HEK293T (cell line): Measurements from ENCODE around the gene HDAC9.

Experiments used
- CTCF ChIA-PET: fragments of 350-600 bp; formaldehyde crosslinking; extraction: SDS; loops from one replicate; lab custom pipeline; 2021; ENCODE audit warnings: antibody characterized with exemption, inconsistent platforms; lab: Yijun Ruan, JAX
- POLR2A ChIA-PET: fragments of 350-600 bp; formaldehyde crosslinking; extraction: SDS; loops from one replicate; lab custom pipeline; 2020; ENCODE audit warnings: antibody characterized with exemption, inconsistent platforms; lab: Yijun Ruan, JAX
- DNase-seq: peaks from one replicate; pipeline ENCODE4 v3.0.0; 2012; ENCODE audit warnings: mixed read lengths; ENCODE audit errors: extremely low spot score
- ARNT ChIP-seq: fragments of 450-650 bp; IDR thresholded peaks from 2 replicates; pipeline ENCODE4 v1.6.1; 2017; ENCODE audit warnings: mild to moderate bottlenecking
- BHLHE40 ChIP-seq: fragments of 450-650 bp; IDR thresholded peaks from 2 replicates; pipeline ENCODE4 v1.6.1; 2016; ENCODE audit warnings: mild to moderate bottlenecking, moderate library complexity, borderline replicate concordance
- CTBP1 ChIP-seq: fragments of 450-650 bp; IDR thresholded peaks from 2 replicates; pipeline ENCODE4 v1.6.1; 2016; ENCODE audit warnings: borderline replicate concordance
- ELF4 ChIP-seq: fragments of 450-650 bp; IDR thresholded peaks from 2 replicates; pipeline ENCODE4 v1.6.1; 2017; ENCODE audit warnings: antibody characterized with exemption
- FOXA1 ChIP-seq: fragments of 450-650 bp; IDR thresholded peaks from 2 replicates; pipeline ENCODE4 v1.6.1; 2016; ENCODE audit warnings: mild to moderate bottlenecking
- FOXK2 ChIP-seq: fragments of 450-650 bp; IDR thresholded peaks from 2 replicates; pipeline ENCODE4 v1.6.1; 2016; ENCODE audit warnings: mild to moderate bottlenecking
- FOXM1 ChIP-seq: fragments of 450-650 bp; IDR thresholded peaks from 2 replicates; pipeline ENCODE4 v1.6.1; 2017; ENCODE audit warnings: mild to moderate bottlenecking, borderline replicate concordance
- HDGF ChIP-seq: fragments of 450-650 bp; IDR thresholded peaks from 2 replicates; pipeline ENCODE4 v1.6.1; 2017; ENCODE audit warnings: antibody characterized with exemption, borderline replicate concordance
- L3MBTL2 ChIP-seq: fragments of 450-650 bp; conservative IDR thresholded peaks from 2 replicates; pipeline ENCODE4 v1.6.1; 2016; ENCODE audit warnings: mild to moderate bottlenecking
- LEF1 ChIP-seq: fragments of 450-650 bp; IDR thresholded peaks from 2 replicates; pipeline ENCODE4 v1.6.1; 2017; ENCODE audit warnings: mild to moderate bottlenecking, borderline replicate concordance
- NFRKB ChIP-seq: fragments of 450-650 bp; IDR thresholded peaks from 2 replicates; pipeline ENCODE4 v1.6.1; 2016; ENCODE audit warnings: mild to moderate bottlenecking, moderate library complexity
- PKNOX1 ChIP-seq: fragments of 450-650 bp; IDR thresholded peaks from 2 replicates; pipeline ENCODE4 v1.6.1; 2016
- SP1 ChIP-seq: fragments of 450-650 bp; IDR thresholded peaks from 2 replicates; pipeline ENCODE4 v1.6.1; 2017
- SUZ12 ChIP-seq: fragments of 450-650 bp; IDR thresholded peaks from 2 replicates; pipeline ENCODE4 v1.6.1; 2016; ENCODE audit warnings: mild to moderate bottlenecking
- TARDBP ChIP-seq: fragments of 450-650 bp; IDR thresholded peaks from 2 replicates; pipeline ENCODE4 v1.6.1; 2016
- ZNF384 ChIP-seq: fragments of 450-650 bp; IDR thresholded peaks from 2 replicates; pipeline ENCODE4 v1.6.1; 2016

The HDAC9 gene

DNA sequence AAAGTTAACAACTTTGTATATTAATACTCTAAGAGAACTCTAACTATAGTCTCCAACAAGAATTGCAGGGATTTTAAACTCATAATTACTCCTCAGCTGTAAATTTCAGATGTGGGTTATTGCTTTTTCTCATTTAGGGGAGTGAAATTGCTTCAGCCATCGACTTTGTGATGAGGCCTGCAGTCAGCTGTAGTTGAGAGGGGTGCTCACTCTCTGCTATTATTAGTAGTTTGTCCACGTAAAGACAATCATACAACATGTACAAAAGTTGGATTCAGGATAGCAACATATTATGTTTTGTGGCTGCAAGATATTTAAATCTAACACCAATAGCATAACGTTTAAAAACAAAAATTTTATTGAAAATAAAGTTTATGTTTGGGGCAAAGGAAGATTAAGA lies 28.7 kb downstream of the HDAC9 start:
- POLR2A ChIA-PET: no interaction called here
- DNase-seq: no peak
- CTCF ChIA-PET: no interaction called here
- TF ChIP-seq BHLHE40 (no peak), FOXA1 (no peak), TARDBP (no peak), FOXM1 (no peak), PKNOX1 (no peak), L3MBTL2 (no peak), ELF4 (no peak), SP1 (no peak), HDGF (no peak), ARNT (no peak), LEF1 (no peak), ZNF384 (no peak), FOXK2 (no peak)

GRCh38 chr7:18526368-18526878 lies 30.9 kb downstream of the HDAC9 start:
- ChIA-PET CTCF (no interaction called here), POLR2A (no interaction called here)
- TF ChIP-seq HDGF: no peak
- TF ChIP-seq FOXK2: no peak
- TF ChIP-seq CTBP1: no peak
- no peak for TF ChIP-seq L3MBTL2
- TF ChIP-seq FOXA1: no peak
- no peak for TF ChIP-seq BHLHE40
- no peak for TF ChIP-seq ZNF384
- no peak for TF ChIP-seq ARNT
- no peak for TF ChIP-seq TARDBP
- no peak for TF ChIP-seq SUZ12
- no peak for TF ChIP-seq FOXM1
- DNase-seq: no peak

- no peak for TF ChIP-seq LEF1
- no peak for TF ChIP-seq HDGF
- TF ChIP-seq NFRKB: no peak
- TF ChIP-seq PKNOX1: no peak
- no peak for TF ChIP-seq FOXM1
- TF ChIP-seq TARDBP: no peak
- no peak for TF ChIP-seq ELF4
- TF ChIP-seq BHLHE40: no peak
- TF ChIP-seq FOXK2: no peak
- CTCF ChIA-PET: no interaction called here
- POLR2A ChIA-PET: no interaction called here
- DNase-seq: no peak
These were observed 33.7 kb downstream of the HDAC9 start for GRCh38 chr7:18529239-18529638.

DNA sequence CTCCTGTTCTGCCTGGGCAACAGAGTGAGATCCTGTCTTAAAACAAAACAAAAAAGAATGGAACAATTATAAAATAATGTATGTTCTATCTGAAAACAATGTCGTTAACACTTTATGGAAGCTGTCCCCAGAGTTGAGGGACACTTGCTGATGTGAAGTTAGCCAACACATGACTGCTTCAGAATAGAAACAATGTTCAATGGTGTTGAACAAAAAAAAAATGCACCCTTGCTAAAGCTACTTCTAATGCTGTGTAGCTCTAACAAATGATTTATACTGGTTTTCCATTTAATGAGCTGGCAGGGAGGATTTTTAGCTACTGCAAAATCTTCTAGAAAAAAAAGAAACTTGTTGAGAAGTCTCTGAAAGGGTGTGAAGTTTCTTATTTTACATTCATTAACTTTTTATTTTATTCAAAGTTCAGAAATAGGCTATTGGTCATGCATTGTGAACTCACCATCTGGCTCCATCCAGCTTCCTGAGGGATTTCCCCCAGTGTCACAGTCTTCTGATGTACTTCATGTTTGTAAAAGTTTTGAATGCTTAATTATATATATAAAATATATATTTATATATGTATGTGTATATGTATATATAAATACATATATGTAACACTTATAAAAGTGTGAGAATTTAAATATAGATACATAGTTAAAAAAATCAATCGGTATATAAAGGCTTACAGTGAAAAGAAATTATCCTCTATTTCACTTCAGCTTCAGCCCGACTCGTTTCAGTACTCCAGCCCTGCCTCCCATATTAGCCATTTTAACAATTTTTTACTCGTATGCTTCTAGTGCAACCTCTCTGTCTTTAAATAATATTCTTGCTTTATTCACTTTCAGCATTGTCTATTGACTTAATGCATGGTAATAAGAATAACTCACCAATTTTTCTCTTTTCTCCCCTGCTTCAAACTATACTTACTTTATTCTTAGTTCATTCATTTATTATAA lies 35.0 kb downstream of the HDAC9 start:
- no peak for TF ChIP-seq NFRKB
- no peak for TF ChIP-seq ARNT
- TF ChIP-seq PKNOX1: no peak
- TF ChIP-seq FOXK2: no peak
- no peak for TF ChIP-seq FOXM1
- TF ChIP-seq SUZ12: no peak
- no peak for TF ChIP-seq LEF1
- TF ChIP-seq SP1: no peak
- no peak for TF ChIP-seq HDGF
- no peak for TF ChIP-seq ZNF384
- TF ChIP-seq TARDBP: no peak
- ChIA-PET CTCF (no interaction called here), POLR2A (no interaction called here)
- DNase-seq: no peak

- TF ChIP-seq FOXA1: no peak
- no peak for TF ChIP-seq NFRKB
- TF ChIP-seq ZNF384: no peak
- no peak for TF ChIP-seq TARDBP
- TF ChIP-seq L3MBTL2: no peak
- ChIA-PET POLR2A (no interaction called here), CTCF (no interaction called here)
- no peak for DNase-seq
These were observed 36.0 kb downstream of the HDAC9 start for GRCh38 chr7:18531539-18531938.

- TF ChIP-seq NFRKB (no peak), L3MBTL2 (no peak)
- ChIA-PET POLR2A (no interaction called here), CTCF (no interaction called here)
- DNase-seq: no peak
These were observed 37.3 kb downstream of the HDAC9 start for GRCh38 chr7:18532813-18533212.
